ENCODE results near the gene C12orf75. TPM values are rescaled to one million over a fixed set of nuclear protein-coding genes. Genes with fewer than 3 reads are reported as not detected.

The C12orf75 gene
- total RNA-seq, 1 donor from 2014 or later = 163 TPM

- Mint-ChIP-seq H3K9me3 (ENCODE audit: unreplicated experiment) (peaks cover 13% of the 10 kb centered on the region), H3K27me3 (ENCODE audit: low read depth, unreplicated experiment) (no peaks in the 10 kb centered on the region), H3K4me1 (ENCODE audit: low read depth, unreplicated experiment) (peaks cover 23% of the 10 kb centered on the region), H3K36me3 (ENCODE audit: low read depth, unreplicated experiment) (peaks cover 2% of the 10 kb centered on the region), H3K4me3 (ENCODE audit: unreplicated experiment) (no peak overlapping the region), H3K27ac (ENCODE audit: unreplicated experiment) (peak overlapping the region; percentile 83)
- TF ChIP-seq CTCF (IDR thresholded peaks at IDR 0.05; ENCODE audit: insufficient read depth, low read depth, low read length) (no peak), EZH2 (IDR thresholded peaks at IDR 0.05; ENCODE audit: insufficient read depth, low read length) (no peak)
- Histone ChIP-seq H2AFZ (ENCODE audit: low read depth, low read length) (no peak overlapping the region), H4K20me1 (ENCODE audit: insufficient read depth, low read length) (no peaks in the 10 kb centered on the region), H3K4me1 (ENCODE audit: insufficient read depth, low read length) (peaks cover 16% of the 10 kb centered on the region), H3K9ac (ENCODE audit: low read length) (peak overlapping the region; percentile 7), H3K79me2 (ENCODE audit: insufficient read depth, low read length) (no peaks in the 10 kb centered on the region), H3K4me3 (ENCODE audit: insufficient read depth, low read depth, low read length) (no peak overlapping the region), H3K36me3 (ENCODE audit: insufficient read depth, low read length) (no peaks in the 10 kb centered on the region), H3K4me2 (ENCODE audit: low read length) (peak overlapping the region; percentile 59), H3K27ac (ENCODE audit: low read depth, low read length) (peak overlapping the region; percentile 76), H3K9me3 (ENCODE audit: insufficient read depth, low read depth, low read length) (no peaks in the 10 kb centered on the region), H3K27me3 (ENCODE audit: insufficient read depth, low read length) (no peaks in the 10 kb centered on the region)
- FAIRE-seq = peak; percentile 86
- peak; percentile 82 for DNase-seq (ENCODE audit: low read depth)
Measured at GRCh38 chr12:105317942-105318621, 12.4 kb upstream of the C12orf75 start.

GRCh38 chr12:105318651-105319483, 11.6 kb upstream of the C12orf75 start:
- H3K9ac ChIP-seq (ENCODE audit: low read length) = no peak overlapping the region
- peak overlapping the region; percentile 59 for H3K4me2 ChIP-seq (ENCODE audit: low read length)
- H3K4me3 ChIP-seq (ENCODE audit: insufficient read depth, low read depth, low read length) = no peak overlapping the region
- TF ChIP-seq EZH2 (IDR thresholded peaks at IDR 0.05; ENCODE audit: insufficient read depth, low read length) = no peak
- no peak for TF ChIP-seq CTCF (IDR thresholded peaks at IDR 0.05; ENCODE audit: insufficient read depth, low read depth, low read length)
- H2AFZ ChIP-seq (ENCODE audit: low read depth, low read length) = no peak overlapping the region
- Mint-ChIP-seq H3K9me3 (ENCODE audit: unreplicated experiment) (peaks cover 8% of the 10 kb centered on the region), H3K4me3 (ENCODE audit: unreplicated experiment) (no peak overlapping the region), H3K27me3 (ENCODE audit: low read depth, unreplicated experiment) (no peaks in the 10 kb centered on the region), H3K27ac (ENCODE audit: unreplicated experiment) (peak overlapping the region; percentile 83), H3K4me1 (ENCODE audit: low read depth, unreplicated experiment) (peaks cover 23% of the 10 kb centered on the region), H3K36me3 (ENCODE audit: low read depth, unreplicated experiment) (peaks cover 2% of the 10 kb centered on the region)
- no peaks in the 10 kb centered on the region for H3K36me3 ChIP-seq (ENCODE audit: insufficient read depth, low read length)
- no peaks in the 10 kb centered on the region for H3K9me3 ChIP-seq (ENCODE audit: insufficient read depth, low read depth, low read length)
- H3K27me3 ChIP-seq (ENCODE audit: insufficient read depth, low read length) = no peaks in the 10 kb centered on the region
- peaks cover 16% of the 10 kb centered on the region for H3K4me1 ChIP-seq (ENCODE audit: insufficient read depth, low read length)
- FAIRE-seq = no peak
- H3K27ac ChIP-seq (ENCODE audit: low read depth, low read length) = peak overlapping the region; percentile 76
- DNase-seq (ENCODE audit: low read depth) = no peak
- no peaks in the 10 kb centered on the region for H3K79me2 ChIP-seq (ENCODE audit: insufficient read depth, low read length)
- H4K20me1 ChIP-seq (ENCODE audit: insufficient read depth, low read length) = no peaks in the 10 kb centered on the region

Data from astrocyte (in vitro differentiated cells and primary cell).